BJ (cell line): ENCODE data around the gene ZNF559. TPM values are rescaled to one million over a fixed set of nuclear protein-coding genes. Genes with fewer than 3 reads are reported as not detected.

Source experiments
- CTCF ChIA-PET: fragments of 350-600 bp; formaldehyde crosslinking; extraction: SDS; loops from one replicate; lab custom pipeline; 2021; ENCODE audit warnings: antibody characterized with exemption, inconsistent platforms; lab: Yijun Ruan, JAX
- POLR2A ChIA-PET: fragments of 300-600 bp; sonication (Branson Sonifier 250); formaldehyde crosslinking; extraction: SDS; loops from one replicate; lab custom pipeline; 2021; ENCODE audit warnings: antibody characterized with exemption; lab: Charles Lee
- DNase-seq: peaks from one replicate; pipeline ENCODE4 v3.0.0-alpha.2; 2011; ENCODE audit warnings: low read depth
- H3K27me3 ChIP-seq: 2 replicates; pipeline ENCODE4 v1.6.0; 2011; ENCODE audit warnings: low read length; ENCODE audit not compliant: control insufficient read depth, insufficient read depth
- H3K36me3 ChIP-seq: 2 replicates; pipeline ENCODE4 v1.5.1; 2011; ENCODE audit warnings: low read length; ENCODE audit not compliant: control insufficient read depth, insufficient read depth
- H3K4me3 ChIP-seq: 2 replicates; pipeline ENCODE4 v1.5.1; 2011; ENCODE audit warnings: low read depth, mild to moderate bottlenecking, control low read depth, low read length
- CTCF ChIP-seq: IDR thresholded peaks from 2 replicates; pipeline ENCODE4 v1.5.1; 2011; ENCODE audit warnings: low read depth, mild to moderate bottlenecking, control low read depth, inconsistent platforms, low read length, moderate library complexity; ENCODE audit not compliant: insufficient read depth
- polyA plus RNA-seq: library from polyadenylated mRNA; depleted of rRNA; stranded (reverse); fragments of >200 nt; gene quantifications from 2 replicates; pipeline ENCODE4 v1.2.3, GENCODE V29; 2011

The ZNF559 gene
- polyA plus RNA-seq, 1 experiment, result 8.2 TPM

- POLR2A ChIA-PET, result interaction anchor here (0.6 kb wide), 1 partner anchor 446 kb away, joined by 7 read pairs; no protein-coding TSS in a partner anchor
These were observed 17.5 kb upstream of the ZNF559 start for GRCh38 chr19:9306443-9306842.

GRCh38 chr19:9308091-9308770 lies 15.7 kb upstream of the ZNF559 start:
- Histone ChIP-seq H3K27me3 (no peaks in the 10 kb centered on the region), H3K36me3 (peaks cover 6% of the 10 kb centered on the region), H3K4me3 (peak overlapping the region; percentile 90)
- POLR2A ChIA-PET, result interaction anchor here (0.6 kb wide), 1 partner anchor 14 kb away, joined by 6 read pairs; no protein-coding TSS in a partner anchor
- no peak for TF ChIP-seq CTCF
- CTCF ChIA-PET, result interaction anchor here (0.9 to 1.2 kb wide), 2 partner anchors 16 to 103 kb away, joined by 4 to 5 read pairs; partner anchors contain the start of gene ZNF559
- no peak for DNase-seq

More at GRCh38 chr19:9306443-9306842, 17.5 kb upstream of the ZNF559 start:
- CTCF ChIA-PET, result no interaction called here
- DNase-seq, result peak; percentile 77
- Histone ChIP-seq H3K4me3 (no peak overlapping the region), H3K36me3 (peaks cover 12% of the 10 kb centered on the region), H3K27me3 (no peaks in the 10 kb centered on the region)
- no peak for TF ChIP-seq CTCF

- Histone ChIP-seq H3K36me3 (peaks cover 1% of the 10 kb centered on the region), H3K27me3 (no peaks in the 10 kb centered on the region), H3K4me3 (peak within 1 kb of the TSS; percentile 90)
- peak; percentile 90 for DNase-seq
- CTCF ChIA-PET, result interaction anchor here (1.2 to 4.1 kb wide), 2 partner anchors 14 to 481 kb away, joined by 3 to 11 read pairs; partner anchors contain the start of gene ZNF559
- POLR2A ChIA-PET, result interaction anchor here (0.6 kb wide), 2 partner anchors 16 to 608 kb away, joined by 4 to 6 read pairs; no protein-coding TSS in a partner anchor
- no peak for TF ChIP-seq CTCF
These were observed 14.6 kb upstream of the ZNF559 start, which contains the start of gene ZNF699 for GRCh38 chr19:9309139-9309973. TSS of gene ZNF699 (minus strand) at chr19:9309838. CDS start at chr19:9305119, 4,719 bp downstream.

- DNase-seq, result no peak
- Histone ChIP-seq H3K4me3 (peak overlapping the region; percentile 90), H3K36me3 (no peaks in the 10 kb centered on the region), H3K27me3 (no peaks in the 10 kb centered on the region)
- ChIA-PET POLR2A (no interaction called here), CTCF (interaction anchor here (1.2 to 4.1 kb wide), 2 partner anchors 13 to 480 kb away, joined by 3 to 11 read pairs; partner anchors contain the start of gene ZNF559)
- TF ChIP-seq CTCF, result no peak
These were observed 14.0 kb upstream of the ZNF559 start for GRCh38 chr19:9309974-9310446.
